CMK (cell line): ENCODE data around the gene MS4A6E.

Experiments
- DNase-seq: peaks from one replicate; pipeline ENCODE4 v3.0.0-alpha.2; 2010; ENCODE audit warnings: low read depth

The MS4A6E gene

DNA sequence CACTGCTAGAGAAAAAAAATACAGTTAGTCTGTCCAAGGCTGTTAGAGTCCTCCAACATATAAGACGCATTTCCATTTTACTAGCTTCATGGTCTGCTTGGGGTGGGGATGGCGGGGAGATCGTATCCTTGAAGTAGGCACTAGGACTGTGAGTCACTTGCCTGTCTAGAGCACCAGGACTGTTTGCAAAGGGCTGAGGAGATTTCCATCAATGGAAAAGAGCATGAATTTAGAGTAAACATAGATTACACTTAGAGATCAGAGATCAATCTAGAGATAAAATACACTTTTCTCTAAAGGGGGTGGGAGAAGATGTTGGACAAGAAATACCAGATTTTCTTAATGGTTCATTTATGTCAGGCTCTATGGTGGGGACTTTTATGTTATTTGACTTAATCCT lies 49.5 kb downstream of the MS4A6E start:
- no peak for DNase-seq

DNA sequence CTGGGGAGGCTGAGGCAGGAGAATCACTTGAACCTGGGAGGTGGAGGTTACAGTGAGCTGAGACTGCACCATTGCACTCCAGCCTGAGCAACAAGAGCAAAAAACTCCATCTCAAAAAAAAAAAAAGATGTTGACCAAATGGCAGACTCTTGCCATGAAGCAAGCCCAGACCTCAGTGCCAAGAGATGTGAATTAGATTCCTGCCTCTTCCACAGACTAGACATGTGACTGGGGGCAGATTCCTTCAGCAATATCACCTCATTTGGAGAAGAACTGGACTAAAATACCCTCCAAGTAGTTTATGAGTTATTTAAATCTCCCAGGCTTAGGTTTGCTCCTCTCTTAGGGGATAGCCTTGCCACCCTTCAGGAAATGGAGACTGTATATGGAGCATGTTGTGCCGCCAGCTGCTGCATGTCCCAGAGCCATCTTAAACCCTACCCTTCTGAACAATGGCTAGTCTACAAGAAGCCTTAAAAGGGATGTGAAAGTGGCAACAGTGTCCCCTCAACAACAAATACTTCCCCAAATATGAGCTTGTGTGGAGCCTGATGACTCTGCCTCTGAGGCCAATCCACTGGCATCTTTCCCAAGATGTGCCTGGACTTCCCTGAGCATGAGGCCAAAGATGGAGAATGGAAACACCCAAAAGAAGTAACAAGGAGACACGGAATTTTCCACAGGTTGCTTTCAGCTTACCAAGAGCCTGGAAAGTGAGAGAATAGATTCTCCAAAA lies 50.5 kb downstream of the MS4A6E start:
- no peak for DNase-seq

DNA sequence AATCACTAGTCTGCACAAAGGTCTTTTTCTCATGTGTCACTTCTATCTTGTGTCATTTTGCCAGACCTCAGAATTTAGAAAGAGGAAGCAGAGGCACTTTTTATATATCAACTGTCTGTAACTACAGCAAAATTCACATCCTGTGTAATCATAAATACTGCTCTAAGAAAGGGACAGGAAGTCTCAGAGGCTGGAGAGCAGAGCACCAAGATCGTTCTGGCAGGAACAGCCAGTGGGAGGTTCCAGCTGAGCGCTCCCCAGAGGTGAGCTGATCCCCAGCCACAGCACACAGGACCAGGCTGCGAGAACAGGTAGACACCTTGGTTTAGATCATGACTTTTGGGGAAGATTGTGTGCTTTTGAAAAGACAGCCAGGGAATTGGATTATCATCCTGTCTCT lies 51.3 kb downstream of the MS4A6E start, which contains the start of gene MS4A7:
MS4A7 (plus strand) TSS at position 179 of the 400 bp plus-strand sequence. CDS start 4,610 bp downstream, outside the sequence.
- DNase-seq: no peak

DNA sequence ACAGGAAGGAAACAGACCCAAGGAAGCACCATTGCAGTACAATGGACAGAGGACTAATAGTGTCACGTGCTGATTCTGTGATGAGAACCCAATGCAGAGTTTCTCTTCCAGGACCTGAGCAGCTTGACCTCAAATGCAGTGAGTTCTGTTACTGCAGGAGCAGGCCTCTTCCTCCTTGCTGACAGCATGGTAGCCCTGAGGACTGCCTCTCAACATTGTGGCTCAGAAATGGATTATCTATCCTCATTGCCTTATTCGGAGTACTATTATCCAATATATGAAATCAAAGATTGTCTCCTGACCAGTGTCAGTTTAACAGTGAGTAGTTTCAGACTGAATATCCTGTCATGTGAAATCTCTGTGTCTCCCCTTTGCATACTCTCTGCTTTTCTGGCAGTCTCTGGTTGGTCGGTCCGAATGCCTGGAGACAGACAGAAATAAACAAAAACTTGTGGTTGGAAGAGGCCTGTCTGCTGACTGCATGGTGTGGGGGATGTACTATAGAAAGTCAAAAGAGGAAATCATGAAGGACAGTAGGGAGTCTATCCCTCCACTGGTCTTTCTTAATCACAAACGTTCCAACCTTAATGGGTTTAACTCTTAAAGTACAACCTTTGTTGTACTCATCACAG lies 62.3 kb downstream of the MS4A6E start:
- no peak for DNase-seq

DNA sequence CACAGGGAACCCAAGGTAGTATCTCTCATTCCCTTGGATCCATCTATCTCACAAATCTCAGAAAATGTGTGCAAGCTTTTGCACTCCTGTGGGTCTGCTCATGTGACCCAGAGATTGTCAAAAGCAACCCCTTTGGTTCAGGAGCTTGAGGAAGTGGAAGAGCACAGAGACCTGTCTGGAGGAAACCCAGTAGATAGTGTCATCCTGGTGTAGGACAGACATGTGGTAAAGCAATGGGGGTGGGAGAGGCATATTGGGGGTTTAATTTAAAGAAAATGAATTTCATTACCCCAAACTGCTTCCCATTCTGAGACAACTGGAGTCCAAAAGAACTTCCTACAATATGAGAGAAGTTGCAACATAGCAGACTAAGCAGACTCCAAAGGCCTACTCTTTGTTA lies 63.4 kb downstream of the MS4A6E start:
- DNase-seq: no peak
